ENCODE measurements around the gene JADE2.

JADE2 gene

GRCh38 chr5:134524826-134525682, at the start of gene JADE2:
TSS of gene JADE2 (plus strand) at chr5:134525670. CDS start at chr5:134535858, 10,188 bp downstream.
- TF ChIP-seq FOXM1 (IDR thresholded peaks at IDR 0.05; ENCODE audit: borderline replicate concordance, low read depth) (0 out of 2 replicates have a peak, but pooled peaks have one; percentile 21), TAF1 (IDR thresholded peaks at IDR 0.05; ENCODE audit: low read depth) (0 out of 2 replicates have a peak, but pooled peaks have one; percentile 10), EGR1 (IDR thresholded peaks at IDR 0.05) (no peak), NFIC (IDR thresholded peaks at IDR 0.05) (no peak), TEAD4 (IDR thresholded peaks at IDR 0.05) (no peak), CREB1 (IDR thresholded peaks at IDR 0.05; ENCODE audit: low read depth) (0 out of 2 replicates have a peak, but pooled peaks have one; percentile 35), ZBTB7A (IDR thresholded peaks at IDR 0.05; ENCODE audit: low read depth) (peak; percentile 89; the same call in 1 of the 2 replicates)

GRCh38 chr5:134477462-134478245, 47.8 kb upstream of the JADE2 start:
- TF ChIP-seq TEAD4 (IDR thresholded peaks at IDR 0.05) (no peak), EGR1 (IDR thresholded peaks at IDR 0.05) (no peak), USF1 (IDR thresholded peaks at IDR 0.05) (no peak), MAX (IDR thresholded peaks at IDR 0.05) (no peak), ZBTB7A (IDR thresholded peaks at IDR 0.05; ENCODE audit: low read depth) (no peak), FOXM1 (IDR thresholded peaks at IDR 0.05; ENCODE audit: borderline replicate concordance, low read depth) (no peak), EP300 (IDR thresholded peaks at IDR 0.05; ENCODE audit: borderline replicate concordance) (no peak), CEBPB (IDR thresholded peaks at IDR 0.05) (no peak), TAF1 (IDR thresholded peaks at IDR 0.05; ENCODE audit: low read depth) (no peak), YY1 (IDR thresholded peaks at IDR 0.05; ENCODE audit: low read depth) (no peak), RAD21 (IDR thresholded peaks at IDR 0.05; ENCODE audit: low read depth) (no peak), REST (IDR thresholded peaks at IDR 0.05; ENCODE audit: low read depth) (no peak), CREB1 (IDR thresholded peaks at IDR 0.05; ENCODE audit: low read depth) (no peak), TCF12 (IDR thresholded peaks at IDR 0.05; ENCODE audit: low read depth) (no peak), NFIC (IDR thresholded peaks at IDR 0.05) (no peak)

GRCh38 chr5:134479839-134480238, 45.6 kb upstream of the JADE2 start:
- no peak for TF ChIP-seq TCF12 (IDR thresholded peaks at IDR 0.05; ENCODE audit: low read depth)
- no peak for TF ChIP-seq REST (IDR thresholded peaks at IDR 0.05; ENCODE audit: low read depth)
- TF ChIP-seq TAF1 (IDR thresholded peaks at IDR 0.05; ENCODE audit: low read depth) = no peak
- no peak for TF ChIP-seq YY1 (IDR thresholded peaks at IDR 0.05; ENCODE audit: low read depth)
- no peak for TF ChIP-seq CREB1 (IDR thresholded peaks at IDR 0.05; ENCODE audit: low read depth)
- TF ChIP-seq NFIC (IDR thresholded peaks at IDR 0.05) = no peak
- no peak for TF ChIP-seq USF1 (IDR thresholded peaks at IDR 0.05)
- TF ChIP-seq TEAD4 (IDR thresholded peaks at IDR 0.05) = no peak
- TF ChIP-seq CEBPB (IDR thresholded peaks at IDR 0.05) = no peak
- TF ChIP-seq ZBTB7A (IDR thresholded peaks at IDR 0.05; ENCODE audit: low read depth) = no peak
- TF ChIP-seq RAD21 (IDR thresholded peaks at IDR 0.05; ENCODE audit: low read depth) = no peak

- TF ChIP-seq EP300 (IDR thresholded peaks at IDR 0.05; ENCODE audit: borderline replicate concordance) (no peak), ZBTB7A (IDR thresholded peaks at IDR 0.05; ENCODE audit: low read depth) (no peak), TCF12 (IDR thresholded peaks at IDR 0.05; ENCODE audit: low read depth) (no peak), TEAD4 (IDR thresholded peaks at IDR 0.05) (no peak), EGR1 (IDR thresholded peaks at IDR 0.05) (no peak), USF1 (IDR thresholded peaks at IDR 0.05) (no peak), CREB1 (IDR thresholded peaks at IDR 0.05; ENCODE audit: low read depth) (no peak), TAF1 (IDR thresholded peaks at IDR 0.05; ENCODE audit: low read depth) (no peak)
These were observed 36.1 kb upstream of the JADE2 start for GRCh38 chr5:134489227-134489944.

Data from Ishikawa (cell line).